A204.1 (cell line): ENCODE results near the gene WIPF1.

Experiments used
- FAIRE-seq: peaks from 2 replicates; lab custom pipeline; 2012; peaks lifted over from hg19 to GRCh38; lab: Jason Lieb, UNC

The WIPF1 gene

GRCh38 chr2:174597345-174598047 is at the start of gene WIPF1:
Gene WIPF1, minus strand, starts transcription at chr2:174597804. Its CDS starts 12,231 bp downstream, at chr2:174585573.
- FAIRE-seq, result no peak

GRCh38 chr2:174645296-174645695 is 47.7 kb upstream of the WIPF1 start:
- no peak for FAIRE-seq

- FAIRE-seq, result no peak
Measured at GRCh38 chr2:174644406-174644805, 46.8 kb upstream of the WIPF1 start.

GRCh38 chr2:174643356-174643755 is 45.8 kb upstream of the WIPF1 start:
- no peak for FAIRE-seq

- no peak for FAIRE-seq
Measured at GRCh38 chr2:174641168-174641567, 43.6 kb upstream of the WIPF1 start.

GRCh38 chr2:174636987-174637386 is 39.4 kb upstream of the WIPF1 start:
- FAIRE-seq, result no peak

GRCh38 chr2:174635776-174636404 is 38.3 kb upstream of the WIPF1 start:
- no peak for FAIRE-seq

- no peak for FAIRE-seq
Measured at GRCh38 chr2:174635015-174635593, 37.5 kb upstream of the WIPF1 start.

GRCh38 chr2:174634130-174635014 is 36.8 kb upstream of the WIPF1 start:
- no peak for FAIRE-seq

- FAIRE-seq, result no peak
Measured at GRCh38 chr2:174633623-174633930, 36.0 kb upstream of the WIPF1 start.

- FAIRE-seq, result no peak
Measured at GRCh38 chr2:174632841-174633622, 35.4 kb upstream of the WIPF1 start.

GRCh38 chr2:174631009-174631981 is 33.7 kb upstream of the WIPF1 start:
- no peak for FAIRE-seq

- FAIRE-seq, result no peak
Measured at GRCh38 chr2:174630107-174630506, 32.5 kb upstream of the WIPF1 start.

- no peak for FAIRE-seq
Measured at GRCh38 chr2:174629506-174629905, 31.9 kb upstream of the WIPF1 start.

GRCh38 chr2:174628528-174629169 is 31.0 kb upstream of the WIPF1 start:
- no peak for FAIRE-seq

GRCh38 chr2:174627216-174627615 is 29.6 kb upstream of the WIPF1 start:
- FAIRE-seq, result no peak

- no peak for FAIRE-seq
Measured at GRCh38 chr2:174624895-174625430, 27.4 kb upstream of the WIPF1 start.

- no peak for FAIRE-seq
Measured at GRCh38 chr2:174623690-174624089, 26.1 kb upstream of the WIPF1 start.

GRCh38 chr2:174623106-174623637 is 25.6 kb upstream of the WIPF1 start:
- no peak for FAIRE-seq

- FAIRE-seq, result no peak
Measured at GRCh38 chr2:174621323-174621722, 23.7 kb upstream of the WIPF1 start.
